ENCODE data around the gene ZNF177. TPM values are rescaled to one million over a fixed set of nuclear protein-coding genes. Genes with fewer than 3 reads are reported as not detected.

Gene ZNF177
- total and polyA plus RNA-seq, 2 donors (not counting 3 experiments of a cell fraction or from before 2014, with no cell fraction given) = 0.42 to 0.86 TPM

GRCh38 chr19:9370738-9371619 is 8.2 kb downstream of the ZNF177 start:
- CTCF ChIA-PET = no interaction called here

More at GRCh38 chr19:9370738-9371619, 8.2 kb downstream of the ZNF177 start:
- POLR2A ChIA-PET = no interaction called here
- no peaks in the 10 kb centered on the region for H3K4me1 ChIP-seq (ENCODE audit: control insufficient read depth, extremely low read depth, insufficient read depth, low read length)
- H3K27me3 ChIP-seq (ENCODE audit: control insufficient read depth in 2 of 2, insufficient read depth in 2 of 2, low read length in 2 of 2) = no peaks in the 10 kb centered on the region
- no peaks in the 10 kb centered on the region for H3K9me3 ChIP-seq (replicated peaks; ENCODE audit: control insufficient read depth, insufficient read depth, low read length)
- no peak overlapping the region for H3K9ac ChIP-seq (replicated peaks; ENCODE audit: extremely low read depth, insufficient read depth, low read length)
- H4K20me1 ChIP-seq (replicated peaks; ENCODE audit: control insufficient read depth, extremely low read depth, insufficient read depth, low read length) = no peaks in the 10 kb centered on the region
- H3K9me1 ChIP-seq (replicated peaks; ENCODE audit: control insufficient read depth, extremely low read depth, insufficient read depth, low read length) = no peaks in the 10 kb centered on the region
- H2AFZ ChIP-seq (ENCODE audit: low read depth, low read length) = no peak overlapping the region
- no peak overlapping the region for H3K4me3 ChIP-seq (replicated peaks in 1 of 3; ENCODE audit: insufficient read depth in 1 of 3, low read depth in 1 of 3, low read length in 3 of 3)
- TF ChIP-seq POLR2A (IDR thresholded peaks at IDR 0.05; ENCODE audit: low read depth, low read length) (no peak), MAX (IDR thresholded peaks at IDR 0.05; ENCODE audit: insufficient read depth, insufficient read length) (no peak), JUN (IDR thresholded peaks at IDR 0.05; ENCODE audit: borderline replicate concordance, insufficient read depth, insufficient read length, low read depth) (no peak), FOS (IDR thresholded peaks at IDR 0.05; ENCODE audit: borderline replicate concordance, insufficient read depth, low read length) (no peak), EZH2 (IDR thresholded peaks at IDR 0.05; ENCODE audit: borderline replicate concordance, low read depth, low read length, severe bottlenecking) (no peak), CTCF (IDR thresholded peaks at IDR 0.05; ENCODE audit: extremely low read depth in 1 of 2, insufficient read depth in 1 of 2, low read depth in 1 of 2, low read length in 2 of 2) (no peak), GATA2 (IDR thresholded peaks at IDR 0.05; ENCODE audit: insufficient read depth, insufficient read length, low read depth, low read length) (no peak), MYC (IDR thresholded peaks at IDR 0.05; ENCODE audit: low read depth, low read length) (no peak)
- no peak overlapping the region for H3K27ac ChIP-seq (ENCODE audit: insufficient read depth, low read depth, low read length)
- dilution Hi-C loops (cut with MboI; ENCODE audit: extremely low pct_ligation_motif_present, low sequenced_read_pairs) = no loop called here
- FAIRE-seq (no peak), DNase-seq (ENCODE audit: low read depth, low spot score) (no peak)
- H3K79me2 ChIP-seq (ENCODE audit: control insufficient read depth, insufficient read depth, low read length) = no peaks in the 10 kb centered on the region
- no peaks in the 10 kb centered on the region for H3K36me3 ChIP-seq (ENCODE audit: control insufficient read depth in 2 of 2, extremely low read depth in 1 of 2, insufficient read depth in 2 of 2, low read length in 2 of 2)
- intact Hi-C loops (cut with micrococcal nuclease) = no loop called here
- H3K4me2 ChIP-seq (ENCODE audit: insufficient read depth, low read length) = no peak overlapping the region
- no TSS peak for BruUV-seq (replicated peaks)

Measured in endothelial cell of umbilical vein (primary cell).